Large intestine (tissue), 3 donors: ENCODE results near the gene ACTN1. TPM values are rescaled to one million over a fixed set of nuclear protein-coding genes. Genes with fewer than 3 reads are reported as not detected.
A peak's percentile ranks its signal among the peaks of the same experiment; 100 is the strongest.
"Not testable (repeated sequence)": the region's sequence is repeated elsewhere in the genome, so short reads cannot be mapped to it uniquely, and the experiment has no call there.

Source experiments
- DNase-seq, 2 donors: peaks; one replicate each; pipeline versions ENCODE4 v3.0.0 to v3.0.0-alpha.2; 2013
- H3K27ac ChIP-seq: one replicate; pipeline ENCODE4 v1.5.1; 2013; ENCODE audit warnings: low read length
- H3K27me3 ChIP-seq: 2 replicates; pipeline ENCODE4 v1.6.1; 2013; ENCODE audit warnings: low read length; ENCODE audit not compliant: control insufficient read depth, insufficient read depth
- H3K36me3 ChIP-seq: 2 replicates; pipeline ENCODE4 v1.6.1; 2013; ENCODE audit warnings: low read length; ENCODE audit not compliant: control insufficient read depth, insufficient read depth
- H3K4me1 ChIP-seq: one replicate; pipeline ENCODE4 v1.6.1; 2013; ENCODE audit warnings: low read length; ENCODE audit not compliant: control insufficient read depth, insufficient read depth
- H3K4me3 ChIP-seq: one replicate; pipeline ENCODE4 v1.5.1; 2013; ENCODE audit warnings: low read length
- H3K9me3 ChIP-seq: one replicate; pipeline ENCODE4 v1.6.1; 2013; ENCODE audit warnings: mild to moderate bottlenecking, low read depth, low read length, moderate library complexity; ENCODE audit not compliant: control insufficient read depth
- WGBS: methylation state at CpG from one replicate; pipeline ENCODE4 v1.1.5; 2013; ENCODE audit warnings: low lambda C conversion rate; ENCODE audit not compliant: insufficient coverage; 5-methylcytosine and 5-hydroxymethylcytosine counted together
- polyA plus RNA-seq: library from polyadenylated mRNA; unstranded; fragments of 120-200 nt; gene quantifications from one replicate; pipeline ENCODE4 v1.2.1, GENCODE V29; 2013

ACTN1 gene
- polyA plus RNA-seq, 1 donor: 120 TPM

GRCh38 chr14:68852493-68852892, 126.6 kb downstream of the ACTN1 start:
- not testable (repeated sequence) for H3K4me1 ChIP-seq
- 100% methylated on average over 2 of the region's 7 CpGs for WGBS

GRCh38 chr14:68851078-68851477, 128.0 kb downstream of the ACTN1 start:
- H3K4me3 ChIP-seq: no peak overlapping the region
- no peak for DNase-seq
- H3K36me3 ChIP-seq: no peaks in the 10 kb centered on the region
- H3K27ac ChIP-seq: no peak overlapping the region
- no peaks in the 10 kb centered on the region for H3K4me1 ChIP-seq
- H3K9me3 ChIP-seq: no peaks in the 10 kb centered on the region
- no peaks in the 10 kb centered on the region for H3K27me3 ChIP-seq
- 100% methylated on average over 1 of the region's 5 CpGs for WGBS

More at GRCh38 chr14:68852493-68852892, 126.6 kb downstream of the ACTN1 start:
- not testable (repeated sequence) for H3K36me3 ChIP-seq, H3K9me3 ChIP-seq, H3K4me3 ChIP-seq, DNase-seq, H3K27ac ChIP-seq, H3K27me3 ChIP-seq

GRCh38 chr14:68849416-68849815, 129.7 kb downstream of the ACTN1 start:
- no peaks in the 10 kb centered on the region for H3K4me1 ChIP-seq
- no CpG with 5 or more reads among the region's 3 CpGs for WGBS

GRCh38 chr14:68848253-68848652, 130.8 kb downstream of the ACTN1 start:
- no peaks in the 10 kb centered on the region for H3K9me3 ChIP-seq
- H3K4me1 ChIP-seq: peaks cover 3% of the 10 kb centered on the region
- no peaks in the 10 kb centered on the region for H3K27me3 ChIP-seq
- H3K27ac ChIP-seq: no peak overlapping the region
- no peak for DNase-seq
- no peak overlapping the region for H3K4me3 ChIP-seq
- no peaks in the 10 kb centered on the region for H3K36me3 ChIP-seq
- WGBS: no CpG with 5 or more reads among the region's 1 CpG

More at GRCh38 chr14:68849416-68849815, 129.7 kb downstream of the ACTN1 start:
- no peak for DNase-seq
- no peak overlapping the region for H3K4me3 ChIP-seq
- H3K27ac ChIP-seq: no peak overlapping the region
- no peaks in the 10 kb centered on the region for H3K27me3 ChIP-seq
- no peaks in the 10 kb centered on the region for H3K9me3 ChIP-seq
- H3K36me3 ChIP-seq: no peaks in the 10 kb centered on the region

- not testable (repeated sequence) for H3K36me3 ChIP-seq, H3K27me3 ChIP-seq, H3K9me3 ChIP-seq, H3K4me3 ChIP-seq, H3K4me1 ChIP-seq, DNase-seq, H3K27ac ChIP-seq
- WGBS: 100% methylated on average over 1 of the region's 4 CpGs
Observed at GRCh38 chr14:68847640-68848039, 131.5 kb downstream of the ACTN1 start.

GRCh38 chr14:68846466-68846865, 132.6 kb downstream of the ACTN1 start:
- Histone ChIP-seq H3K4me3 (no peak overlapping the region), H3K4me1 (peaks cover 3% of the 10 kb centered on the region)
- no CpG with 5 or more reads among the region's 3 CpGs for WGBS

GRCh38 chr14:68844210-68844545, 134.9 kb downstream of the ACTN1 start:
- no peaks in the 10 kb centered on the region for H3K27me3 ChIP-seq
- 7% methylated on average over 3 of the region's 6 CpGs for WGBS
- no peaks in the 10 kb centered on the region for H3K9me3 ChIP-seq
- no peaks in the 10 kb centered on the region for H3K36me3 ChIP-seq
- no peak for DNase-seq
- H3K4me1 ChIP-seq: peaks cover 3% of the 10 kb centered on the region
- no peak overlapping the region for H3K4me3 ChIP-seq
- H3K27ac ChIP-seq: no peak overlapping the region

More at GRCh38 chr14:68846466-68846865, 132.6 kb downstream of the ACTN1 start:
- no peak overlapping the region for H3K27ac ChIP-seq
- DNase-seq: no peak
- no peaks in the 10 kb centered on the region for H3K27me3 ChIP-seq
- H3K9me3 ChIP-seq: no peaks in the 10 kb centered on the region
- no peaks in the 10 kb centered on the region for H3K36me3 ChIP-seq

- Histone ChIP-seq H3K27me3 (no peaks in the 10 kb centered on the region), H3K4me3 (peak overlapping the region; percentile 29), H3K27ac (no peak overlapping the region), H3K9me3 (no peaks in the 10 kb centered on the region), H3K36me3 (no peaks in the 10 kb centered on the region), H3K4me1 (peaks cover 3% of the 10 kb centered on the region)
- peak; percentile 55 to 67 for DNase-seq
- 0% methylated on average over 2 of the region's 19 CpGs for WGBS
Observed at GRCh38 chr14:68843471-68844209, 135.5 kb downstream of the ACTN1 start.

GRCh38 chr14:68842298-68842697, 136.8 kb downstream of the ACTN1 start:
- Histone ChIP-seq H3K4me1 (peaks cover 3% of the 10 kb centered on the region), H3K9me3 (peaks cover 3% of the 10 kb centered on the region), H3K4me3 (no peak overlapping the region), H3K27me3 (no peaks in the 10 kb centered on the region), H3K27ac (no peak overlapping the region), H3K36me3 (no peaks in the 10 kb centered on the region)
- no peak for DNase-seq
- WGBS: 100% methylated on average over 1 of the region's 5 CpGs

- WGBS: 67% methylated on average over 1 of the region's 6 CpGs
- peaks cover 3% of the 10 kb centered on the region for H3K4me1 ChIP-seq
- no peak for DNase-seq
- no peak overlapping the region for H3K4me3 ChIP-seq
- no peak overlapping the region for H3K27ac ChIP-seq
- H3K9me3 ChIP-seq: peaks cover 13% of the 10 kb centered on the region
- H3K27me3 ChIP-seq: no peaks in the 10 kb centered on the region
- H3K36me3 ChIP-seq: no peaks in the 10 kb centered on the region
Observed at GRCh38 chr14:68841016-68841809, 137.9 kb downstream of the ACTN1 start.
